Smooth muscle cell (in vitro differentiated cells): ENCODE measurements around the gene PCDHGC3. TPM values are rescaled to one million over a fixed set of nuclear protein-coding genes. Genes with fewer than 3 reads are reported as not detected.

Experiments used
- DNase-seq: peaks from one replicate; lab custom pipeline; 2025; ENCODE audit not compliant: unreplicated experiment; lab: John Stamatoyannopoulos, UW
- H2AFZ ChIP-seq: fragments of 200-600 bp; sonication (generic); 2 replicates; pipeline ENCODE4 v1.6.0; 2016; ENCODE audit warnings: antibody characterized with exemption, low read depth, mild to moderate bottlenecking
- H3F3A ChIP-seq: fragments of 200-600 bp; sonication (generic); 2 replicates; pipeline ENCODE4 v1.6.0; 2017; ENCODE audit warnings: antibody characterized with exemption, low read depth
- H3K27ac ChIP-seq: fragments of 200-600 bp; sonication (generic); 2 replicates; pipeline ENCODE4 v1.5.1; 2016; ENCODE audit warnings: low read depth, mild to moderate bottlenecking
- H3K27me3 ChIP-seq: fragments of 200-600 bp; sonication (generic); 2 replicates; pipeline ENCODE4 v1.6.1; 2016; ENCODE audit warnings: low read depth, mild to moderate bottlenecking
- H3K36me3 ChIP-seq: fragments of 200-600 bp; sonication (generic); 2 replicates; pipeline ENCODE4 v1.5.1; 2016; ENCODE audit warnings: low read depth
- H3K4me1 ChIP-seq: fragments of 200-600 bp; sonication (generic); 2 replicates; pipeline ENCODE4 v1.5.1; 2016; ENCODE audit warnings: low read depth
- H3K4me2 ChIP-seq: fragments of 200-600 bp; sonication (generic); 2 replicates; pipeline ENCODE4 v1.6.0; 2016; ENCODE audit warnings: mild to moderate bottlenecking
- H3K4me3 ChIP-seq: fragments of 200-600 bp; sonication (generic); 2 replicates; pipeline ENCODE4 v1.5.1; 2016; ENCODE audit warnings: mild to moderate bottlenecking
- H3K79me2 ChIP-seq: fragments of 200-600 bp; sonication (generic); 2 replicates; pipeline ENCODE4 v1.6.0; 2016; ENCODE audit warnings: low read depth, mild to moderate bottlenecking
- H3K9ac ChIP-seq: fragments of 200-600 bp; sonication (generic); 2 replicates; pipeline ENCODE4 v1.6.0; 2016; ENCODE audit warnings: low read depth
- H3K9me3 ChIP-seq: fragments of 200-600 bp; sonication (generic); replicated peaks from 2 replicates; pipeline ENCODE4 v1.5.1; 2016; ENCODE audit warnings: low read depth
- H4K20me1 ChIP-seq: fragments of 200-600 bp; sonication (generic); 2 replicates; pipeline ENCODE4 v1.6.0; 2016; ENCODE audit warnings: low read depth
- WGBS: methylation state at CpG from one replicate; pipeline ENCODE4 v1.1.7; 2016; ENCODE audit warnings: low lambda C conversion rate; 5-methylcytosine and 5-hydroxymethylcytosine counted together
- polyA plus RNA-seq: library from polyadenylated mRNA; unstranded; fragments of >200 nt; fragmentation: Nextera tagmentation; extraction: Ambion mirVana; gene quantifications from 2 replicates; pipeline ENCODE4 v1.2.1, GENCODE V29; 2016
- total RNA-seq: library from RNA; depleted of rRNA; stranded (reverse); fragments of >200 nt; gene quantifications from 2 replicates; pipeline ENCODE4 v1.2.3, GENCODE V29; 2014
- TF ChIP-seq, protein P1 (sequence below): fragments of 200-600 bp; sonication (generic); IDR thresholded peaks from 2 replicates; pipeline ENCODE4 v1.5.1; 2017; ENCODE audit warnings: borderline replicate concordance, mild to moderate bottlenecking, antibody characterized with exemption; ENCODE audit not compliant: insufficient read depth, poor library complexity, severe bottlenecking

PCDHGC3 gene
- total and polyA plus RNA-seq, 2 experiments from 2014 or later: 50.3 to 111 TPM

DNA sequence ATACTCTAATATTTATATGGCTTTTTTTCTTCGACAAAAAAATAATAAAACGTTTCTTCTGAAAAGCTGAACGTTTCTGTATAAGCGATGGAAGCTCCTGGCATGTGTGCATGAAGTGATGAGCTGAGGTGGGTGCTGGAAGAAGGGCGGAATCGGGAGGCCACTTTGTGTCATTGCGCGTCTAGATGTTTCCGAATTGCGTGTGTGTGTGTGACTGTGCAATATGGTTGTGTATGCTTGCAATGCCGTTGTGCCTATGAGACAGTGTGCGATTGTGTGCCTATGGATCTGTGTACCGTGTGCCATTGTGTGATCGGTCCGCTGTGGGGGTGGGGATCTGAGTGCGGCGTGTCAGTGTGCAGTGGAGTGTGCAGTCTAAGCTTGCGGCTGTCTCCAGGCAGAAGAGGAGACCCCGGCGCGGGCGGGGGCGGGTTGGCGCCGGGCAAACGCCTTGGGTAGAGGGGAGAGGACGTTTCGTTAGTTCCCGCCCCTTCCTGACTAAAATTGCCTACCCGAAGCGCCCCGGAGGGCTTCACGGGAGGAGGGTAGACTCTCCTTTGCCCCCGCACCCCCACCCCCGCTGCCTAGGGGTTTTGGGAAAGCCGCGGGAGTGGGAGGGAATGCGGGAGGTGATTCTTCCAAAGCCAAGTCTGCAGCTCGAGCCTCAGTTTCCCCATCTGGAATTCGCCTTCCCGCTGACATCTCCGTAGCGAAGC is 37.3 kb downstream of the PCDHGC3 start:
- H3K4me1 ChIP-seq: peaks cover 47% of the 10 kb centered on the region
- peak overlapping the region; percentile 97 for H3K9ac ChIP-seq
- H4K20me1 ChIP-seq: no peaks in the 10 kb centered on the region
- no peak for DNase-seq
- H3K36me3 ChIP-seq: no peaks in the 10 kb centered on the region
- peaks cover 60% of the 10 kb centered on the region for H3F3A ChIP-seq
- TF ChIP-seq, protein P1, sequence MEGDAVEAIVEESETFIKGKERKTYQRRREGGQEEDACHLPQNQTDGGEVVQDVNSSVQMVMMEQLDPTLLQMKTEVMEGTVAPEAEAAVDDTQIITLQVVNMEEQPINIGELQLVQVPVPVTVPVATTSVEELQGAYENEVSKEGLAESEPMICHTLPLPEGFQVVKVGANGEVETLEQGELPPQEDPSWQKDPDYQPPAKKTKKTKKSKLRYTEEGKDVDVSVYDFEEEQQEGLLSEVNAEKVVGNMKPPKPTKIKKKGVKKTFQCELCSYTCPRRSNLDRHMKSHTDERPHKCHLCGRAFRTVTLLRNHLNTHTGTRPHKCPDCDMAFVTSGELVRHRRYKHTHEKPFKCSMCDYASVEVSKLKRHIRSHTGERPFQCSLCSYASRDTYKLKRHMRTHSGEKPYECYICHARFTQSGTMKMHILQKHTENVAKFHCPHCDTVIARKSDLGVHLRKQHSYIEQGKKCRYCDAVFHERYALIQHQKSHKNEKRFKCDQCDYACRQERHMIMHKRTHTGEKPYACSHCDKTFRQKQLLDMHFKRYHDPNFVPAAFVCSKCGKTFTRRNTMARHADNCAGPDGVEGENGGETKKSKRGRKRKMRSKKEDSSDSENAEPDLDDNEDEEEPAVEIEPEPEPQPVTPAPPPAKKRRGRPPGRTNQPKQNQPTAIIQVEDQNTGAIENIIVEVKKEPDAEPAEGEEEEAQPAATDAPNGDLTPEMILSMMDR: no peak
- H3K79me2 ChIP-seq: no peaks in the 10 kb centered on the region
- H3K27ac ChIP-seq: peak overlapping the region; percentile 100
- under 1% methylated on average over 32 of the region's 43 CpGs for WGBS
- H3K4me3 ChIP-seq: peak overlapping the region; percentile 55
- peak overlapping the region; percentile 86 for H3K4me2 ChIP-seq
- no peaks in the 10 kb centered on the region for H3K27me3 ChIP-seq
- no peaks in the 10 kb centered on the region for H3K9me3 ChIP-seq
- H2AFZ ChIP-seq: no peak overlapping the region

DNA sequence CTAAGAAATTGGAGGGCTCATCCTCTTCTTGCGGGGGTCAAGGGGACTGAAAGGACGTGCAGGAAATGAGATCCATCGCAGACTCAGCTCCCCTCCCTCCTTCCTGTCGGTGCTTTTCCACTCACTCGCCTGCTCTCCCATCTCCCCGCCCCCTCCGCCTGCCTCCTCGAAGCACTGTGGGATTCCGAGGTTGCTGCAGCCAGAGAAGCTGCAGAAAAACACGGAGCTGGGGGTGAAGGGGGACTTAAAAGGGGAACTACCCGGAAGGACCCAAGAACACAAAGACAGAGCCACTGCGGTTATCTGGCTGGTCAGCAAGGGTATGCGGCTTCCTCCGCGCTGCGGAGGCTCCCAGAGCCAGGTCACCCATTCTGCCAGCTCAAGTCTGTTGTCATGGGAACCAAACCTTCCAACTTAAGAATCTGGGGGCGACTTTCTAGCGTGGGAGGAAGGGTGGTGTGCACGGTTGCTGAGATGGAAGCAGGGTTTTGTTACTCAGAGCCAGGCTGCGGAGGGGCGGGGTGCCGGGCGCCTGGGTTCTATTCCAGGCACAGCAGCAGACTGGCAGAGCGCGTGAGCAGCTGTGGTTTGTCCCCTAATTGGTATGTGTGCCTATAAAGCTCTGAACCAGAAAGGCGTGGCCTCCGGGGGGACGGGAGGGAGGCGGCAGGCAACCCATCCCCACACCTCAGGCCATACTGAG is 38.0 kb downstream of the PCDHGC3 start:
- peak; percentile 91 for DNase-seq
- Histone ChIP-seq H3F3A (peaks cover 58% of the 10 kb centered on the region), H2AFZ (no peak overlapping the region), H4K20me1 (no peaks in the 10 kb centered on the region), H3K79me2 (no peaks in the 10 kb centered on the region), H3K4me2 (peak overlapping the region; percentile 86), H3K9ac (peak overlapping the region; percentile 97), H3K9me3 (no peaks in the 10 kb centered on the region), H3K36me3 (no peaks in the 10 kb centered on the region), H3K27me3 (no peaks in the 10 kb centered on the region), H3K4me1 (peaks cover 43% of the 10 kb centered on the region), H3K27ac (peak overlapping the region; percentile 100), H3K4me3 (peak overlapping the region; percentile 55)
- 2% methylated on average over 29 of the region's 29 CpGs for WGBS
- TF ChIP-seq, protein P1: no peak

DNA sequence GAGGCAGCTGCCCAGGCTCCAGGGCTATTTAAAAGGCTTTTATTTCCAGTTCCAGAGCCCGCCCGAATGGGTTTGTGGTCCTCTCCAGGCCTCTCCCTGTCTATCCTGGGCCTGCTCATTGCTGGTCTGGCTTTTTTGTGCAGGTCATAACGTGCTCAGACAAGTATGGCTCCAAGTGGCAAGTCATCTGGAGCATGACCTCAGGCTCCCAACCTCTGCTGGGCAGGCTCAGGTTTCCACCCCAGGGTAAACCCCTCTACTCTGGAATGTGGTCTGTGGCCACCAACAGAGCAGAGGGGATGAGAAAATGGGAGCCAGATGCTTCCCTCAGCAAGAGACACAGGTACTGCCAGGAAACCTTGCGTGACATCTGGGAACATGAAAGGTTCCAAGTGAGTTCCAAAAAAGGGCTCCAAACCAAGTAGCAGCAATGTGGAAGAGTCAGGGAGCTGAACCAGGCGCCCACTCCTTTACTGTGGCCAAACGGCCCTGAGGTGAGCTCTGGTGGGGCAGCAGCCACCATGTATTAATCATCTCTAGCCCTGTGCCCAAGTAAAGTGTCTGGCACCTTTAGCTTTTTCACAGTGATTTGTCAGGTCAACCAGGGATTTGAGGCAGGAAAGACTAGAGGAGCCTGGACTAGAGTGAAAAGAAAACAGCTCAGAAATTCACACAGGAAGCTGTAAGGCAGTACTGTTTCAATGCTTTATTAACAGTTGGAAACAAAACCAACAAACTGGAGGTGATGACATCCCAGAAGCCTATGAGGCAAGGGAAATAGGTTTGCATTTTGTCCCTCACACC is 38.8 kb downstream of the PCDHGC3 start:
- Histone ChIP-seq H3K4me1 (peaks cover 37% of the 10 kb centered on the region), H2AFZ (no peak overlapping the region), H3K4me3 (peak overlapping the region; percentile 55), H3K9me3 (no peaks in the 10 kb centered on the region), H3F3A (peaks cover 64% of the 10 kb centered on the region), H3K4me2 (peak overlapping the region; percentile 86), H3K9ac (peak overlapping the region; percentile 97), H4K20me1 (no peaks in the 10 kb centered on the region), H3K27me3 (no peaks in the 10 kb centered on the region), H3K27ac (peak overlapping the region; percentile 100), H3K36me3 (no peaks in the 10 kb centered on the region), H3K79me2 (no peaks in the 10 kb centered on the region)
- no peak for DNase-seq
- TF ChIP-seq, protein P1: no peak
- 17% methylated on average over 6 of the region's 6 CpGs for WGBS
